NT2/D1 (cell line): ENCODE data around the gene CCDC185.

ENCODE experiments used
- SUZ12 ChIP-seq: IDR thresholded peaks from 2 replicates; pipeline ENCODE4 v1.6.1; 2011; ENCODE audit not compliant: insufficient read length, insufficient read depth; ENCODE audit errors: extremely low read depth
- YY1 ChIP-seq: IDR thresholded peaks from 2 replicates; pipeline ENCODE4 v1.6.1; 2011; ENCODE audit not compliant: insufficient read length, insufficient read depth
- ZNF274 ChIP-seq: IDR thresholded peaks from 2 replicates; pipeline ENCODE4 v1.6.1; 2011; ENCODE audit warnings: mild to moderate bottlenecking, low read depth, low read length

DNA sequence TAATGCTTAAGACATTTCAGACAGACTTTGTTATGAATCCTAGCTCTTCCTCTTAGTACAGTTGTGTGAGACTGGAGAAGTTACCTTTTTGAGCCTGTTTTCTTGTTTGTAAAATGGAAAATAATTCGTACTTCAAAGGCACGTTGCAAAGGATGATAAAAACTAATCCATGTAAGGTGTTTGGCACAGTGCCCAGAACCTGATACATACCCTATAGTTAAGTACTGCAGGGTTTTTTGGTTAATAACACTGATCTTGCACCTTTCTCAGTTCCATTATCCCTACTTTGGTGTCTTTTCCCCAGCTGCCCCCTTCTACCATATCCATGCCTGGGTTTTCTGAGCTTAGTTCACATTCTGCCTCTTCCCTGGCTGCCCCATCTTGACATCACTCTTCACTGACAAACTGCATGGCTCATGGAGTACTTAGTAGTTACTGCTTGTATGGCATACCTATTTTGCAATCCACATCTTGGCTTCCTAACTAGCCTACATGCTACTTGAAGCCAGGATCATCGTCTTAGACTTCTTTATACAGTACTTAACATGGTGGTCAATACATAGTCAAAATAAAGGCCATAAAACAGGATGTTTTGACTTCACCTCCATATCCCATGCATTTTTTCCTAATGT lies 10.1 kb downstream of the CCDC185 start:
- TF ChIP-seq ZNF274 (no peak), SUZ12 (no peak), YY1 (no peak)
